NCI-H446 treated with DMSO at 0.1 percent for 48 hours (cell line): ENCODE results near the gene CD99.

Experiments used
- DNase-seq: peaks from one replicate; lab custom pipeline; 2025; lab: John Stamatoyannopoulos, UW

The CD99 gene, protein sequence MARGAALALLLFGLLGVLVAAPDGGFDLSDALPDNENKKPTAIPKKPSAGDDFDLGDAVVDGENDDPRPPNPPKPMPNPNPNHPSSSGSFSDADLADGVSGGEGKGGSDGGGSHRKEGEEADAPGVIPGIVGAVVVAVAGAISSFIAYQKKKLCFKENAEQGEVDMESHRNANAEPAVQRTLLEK

GRCh38 chrX:2690856-2691542 is at the start of gene CD99:
CD99 (plus strand) TSS chrX:2691295; CDS start chrX:2691361, 66 bp downstream.
- no peak for DNase-seq

DNA sequence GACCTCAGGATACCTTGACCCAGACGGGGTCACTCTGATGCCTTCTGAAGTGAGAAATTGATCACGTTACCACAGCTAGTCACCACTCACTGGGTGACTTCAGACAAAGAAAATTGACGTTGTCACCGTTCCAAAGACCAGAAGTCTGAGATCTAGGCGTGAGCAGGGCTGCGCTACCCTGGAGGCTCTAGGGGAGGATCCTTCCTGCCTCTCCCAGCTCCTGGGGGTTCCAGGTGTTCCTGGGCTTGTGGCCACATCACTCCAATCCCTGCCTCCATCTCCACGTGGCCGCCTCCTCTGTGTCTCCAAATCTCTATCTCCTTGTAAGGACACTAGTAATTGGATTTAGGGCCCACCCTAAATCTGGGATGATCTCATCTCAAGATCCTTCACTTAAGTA is 48.9 kb upstream of the CD99 start:
- DNase-seq = no peak

GRCh38 chrX:2642791-2643190 is 48.3 kb upstream of the CD99 start:
- no peak for DNase-seq

GRCh38 chrX:2643880-2644279 is 47.2 kb upstream of the CD99 start:
- no peak for DNase-seq

DNA sequence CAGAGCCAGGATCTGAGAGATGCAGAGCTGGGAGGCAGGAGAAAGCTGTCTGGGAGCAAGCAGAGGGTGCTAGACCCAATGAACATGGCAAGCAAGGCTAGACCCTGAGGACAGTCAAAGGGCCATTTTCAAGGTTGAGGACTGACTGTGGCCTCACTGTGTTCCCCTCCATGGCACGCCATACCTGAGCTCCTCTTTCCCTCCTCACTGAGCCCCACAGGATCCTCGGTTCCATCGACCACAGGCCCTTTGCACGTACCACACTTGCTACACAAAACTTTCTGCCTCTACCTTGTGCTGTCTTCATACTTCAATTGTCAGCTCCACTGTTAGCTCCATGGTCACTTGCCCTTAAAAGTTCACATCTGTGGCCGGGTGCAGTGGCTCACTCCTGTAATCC is 45.5 kb upstream of the CD99 start:
- no peak for DNase-seq

- DNase-seq = no peak
Measured at GRCh38 chrX:2647627-2648026, 43.5 kb upstream of the CD99 start.

DNA sequence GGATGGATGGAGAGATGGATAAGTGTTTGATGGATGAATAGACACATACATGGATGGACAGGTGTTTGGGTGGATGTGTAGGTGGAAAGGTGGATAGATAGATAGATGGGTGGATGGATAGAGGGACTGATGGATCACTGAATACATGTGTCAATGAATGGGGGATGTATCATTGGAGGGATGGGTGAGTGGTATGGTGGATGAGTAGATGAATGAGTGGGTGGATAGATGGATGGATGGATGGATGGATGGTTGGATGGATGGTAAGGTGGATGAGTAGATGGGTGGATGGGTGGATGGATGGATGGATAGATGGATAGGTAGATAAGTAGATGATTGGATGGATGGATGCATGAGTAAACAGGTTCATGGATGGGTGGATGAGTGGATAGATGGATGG is 41.1 kb upstream of the CD99 start:
- DNase-seq = no peak

DNA sequence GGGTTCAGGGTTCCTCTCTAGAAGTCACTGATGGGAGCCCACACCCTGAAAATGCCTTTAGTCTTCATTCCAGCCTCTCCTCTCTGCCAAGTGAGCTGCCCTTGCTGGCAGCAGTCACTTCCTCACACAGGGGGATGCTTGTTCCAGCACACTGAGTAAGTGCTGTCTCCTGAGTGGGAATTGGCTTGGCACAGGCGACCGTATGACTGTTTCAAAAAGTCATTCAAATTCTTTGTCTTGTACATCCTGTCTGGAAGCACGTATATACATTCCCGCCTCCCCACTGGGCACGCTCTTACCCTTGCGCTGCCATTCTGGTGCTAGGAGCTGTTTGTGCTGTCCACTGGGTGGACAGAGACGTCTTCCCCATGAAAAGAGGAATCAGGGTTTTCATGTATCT is 40.2 kb upstream of the CD99 start:
- no peak for DNase-seq

DNA sequence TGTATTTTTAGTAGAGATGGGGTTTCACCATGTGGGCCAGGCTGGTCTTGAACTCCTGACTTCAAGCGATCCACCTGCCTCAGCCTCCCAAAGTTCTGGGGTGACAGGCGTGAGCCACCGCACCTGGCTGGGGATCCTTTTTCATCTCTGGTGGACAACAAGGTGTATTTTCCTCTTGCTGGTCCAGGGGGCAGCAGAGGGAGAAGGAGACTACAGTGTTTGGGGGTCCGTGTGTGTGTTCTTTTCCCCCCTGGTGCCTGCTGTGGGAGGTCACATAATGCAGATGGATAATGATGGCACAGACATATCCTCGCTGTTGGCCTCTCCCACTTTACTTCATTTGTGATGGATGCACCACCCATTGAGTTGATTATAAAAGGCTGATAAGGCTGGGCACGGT is 39.0 kb upstream of the CD99 start:
- DNase-seq = no peak

DNA sequence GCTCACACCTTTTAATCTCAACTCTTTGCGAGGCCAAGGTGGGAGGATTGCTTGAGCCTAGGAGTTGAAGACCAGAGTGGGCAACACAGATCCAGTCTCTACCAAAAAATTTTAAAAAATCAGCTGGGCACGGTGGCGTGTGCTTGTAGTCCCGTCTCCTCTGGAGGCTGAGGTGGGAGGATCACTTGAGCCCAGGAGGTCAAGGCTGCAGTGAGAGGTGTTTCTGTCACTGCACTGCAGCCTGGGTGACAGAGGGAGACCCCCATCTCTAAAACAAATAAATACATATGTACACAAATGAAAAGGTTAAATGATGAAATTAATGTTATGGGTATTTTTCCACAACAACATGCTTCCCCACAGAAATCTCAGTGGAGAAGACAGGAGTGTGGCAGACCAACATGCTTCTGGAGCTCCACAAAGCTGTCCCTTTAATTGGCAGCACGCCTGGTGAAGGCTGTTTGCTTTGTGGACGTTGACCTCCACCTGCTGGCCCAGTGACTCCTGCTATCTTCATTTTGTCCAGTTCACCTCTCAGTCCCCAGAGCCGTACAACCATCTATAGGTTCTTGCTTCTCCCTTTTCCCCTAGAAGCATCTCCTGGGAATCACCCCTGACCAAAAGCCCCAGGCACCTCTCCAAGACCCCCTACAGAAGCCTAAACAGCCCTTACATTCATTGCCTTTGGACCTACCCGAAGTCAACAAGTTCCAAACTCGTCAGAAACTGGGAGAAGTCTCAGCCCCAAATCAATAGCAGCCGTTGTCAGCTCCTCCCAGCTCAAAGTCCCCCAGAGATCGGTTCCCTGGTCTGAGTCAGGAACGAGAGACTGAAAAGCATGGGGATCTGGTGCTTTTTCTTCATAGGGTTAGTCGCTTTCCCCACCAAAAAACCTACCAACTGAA is 36.4 kb upstream of the CD99 start:
- no peak for DNase-seq

- no peak for DNase-seq
Measured at GRCh38 chrX:2656257-2656836, 34.7 kb upstream of the CD99 start.

DNA sequence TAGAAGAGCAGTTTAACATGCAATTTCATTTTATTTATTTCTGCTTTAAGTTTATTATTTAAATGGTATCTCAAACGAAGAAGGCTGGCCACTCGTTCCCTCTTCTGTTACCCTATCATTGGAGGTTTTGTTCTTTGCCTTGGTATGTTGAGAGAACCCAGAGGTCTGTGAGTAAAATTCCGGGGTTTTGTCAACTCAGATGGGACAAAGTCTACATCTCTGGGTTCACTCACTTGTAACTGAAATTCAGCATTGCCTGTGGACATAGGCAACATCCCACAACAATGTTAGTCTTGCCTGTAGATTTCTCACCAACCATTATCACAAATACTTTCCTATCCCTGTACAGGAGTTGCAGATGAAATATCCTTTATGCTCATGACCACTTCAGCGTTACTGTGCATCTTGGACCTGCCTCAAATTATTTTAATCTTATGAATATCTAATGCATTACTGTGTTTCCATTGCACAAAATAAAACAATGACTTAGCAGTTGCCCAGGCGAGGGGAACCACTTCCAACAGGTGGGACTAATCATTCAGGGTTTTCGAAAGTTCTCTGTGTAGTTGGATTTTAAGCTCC is 33.5 kb upstream of the CD99 start:
- DNase-seq = no peak

- DNase-seq = no peak
Measured at GRCh38 chrX:2658585-2659292, 32.4 kb upstream of the CD99 start.

GRCh38 chrX:2662586-2662985 is 28.5 kb upstream of the CD99 start:
- DNase-seq = no peak

DNA sequence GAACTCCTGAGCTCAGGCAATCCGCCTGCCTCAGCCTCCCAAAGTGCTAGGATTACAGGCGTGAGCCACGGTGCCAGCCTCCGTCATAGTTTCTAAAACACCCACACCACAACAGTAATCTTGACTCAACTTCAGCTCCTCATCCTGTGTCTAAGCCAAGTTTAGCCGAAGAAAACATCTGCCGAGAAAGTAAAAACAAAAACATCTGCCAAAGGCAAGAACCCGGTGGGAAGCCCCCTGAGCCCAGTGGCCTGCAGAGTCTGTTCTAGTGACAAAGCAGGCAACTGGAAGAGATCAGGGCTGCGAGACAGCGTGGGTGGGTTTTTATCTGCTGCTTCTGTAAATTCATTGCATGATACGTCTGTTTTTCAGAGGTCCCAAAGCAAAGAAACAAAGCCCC is 26.6 kb upstream of the CD99 start:
- DNase-seq = no peak

- no peak for DNase-seq
Measured at GRCh38 chrX:2665387-2666304, 25.4 kb upstream of the CD99 start.

DNA sequence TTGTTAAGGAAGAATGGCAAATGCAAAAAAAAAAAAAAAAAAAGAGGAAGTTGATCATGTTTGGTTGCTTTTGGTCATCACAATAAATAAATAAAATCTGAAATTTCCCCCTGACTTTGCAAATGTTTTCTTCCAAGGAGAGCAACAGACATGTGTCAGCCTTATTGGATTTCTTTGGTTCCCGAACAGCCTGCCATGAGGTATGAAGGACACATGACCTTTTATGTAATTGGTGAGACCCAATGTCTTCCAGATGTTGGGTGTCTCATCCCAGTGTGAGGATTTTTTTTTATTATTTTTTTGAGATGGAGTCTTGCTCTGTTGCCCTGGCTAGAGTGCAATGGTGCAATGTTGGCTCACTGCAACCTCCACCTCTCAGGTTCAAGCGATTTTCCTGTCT is 24.6 kb upstream of the CD99 start:
- DNase-seq = no peak

DNA sequence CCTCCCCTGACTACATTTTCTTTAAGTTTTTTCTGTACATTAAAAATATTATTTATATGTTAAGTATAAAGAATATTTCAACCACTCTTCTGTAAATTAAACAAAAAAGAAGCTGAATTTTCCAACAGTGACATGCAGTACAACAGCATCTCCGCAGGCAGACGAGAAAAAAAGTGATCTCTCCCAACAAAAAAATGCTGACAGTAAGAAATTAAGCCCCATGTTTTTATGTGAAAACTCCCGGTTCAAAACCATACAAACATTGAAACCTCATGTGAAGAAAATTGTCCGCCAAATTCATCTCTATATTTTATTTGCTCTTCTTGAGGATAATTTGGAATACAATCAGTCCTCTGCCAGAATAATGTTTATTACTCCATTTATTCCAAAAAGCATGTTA is 20.1 kb upstream of the CD99 start:
- no peak for DNase-seq

- DNase-seq = no peak
Measured at GRCh38 chrX:2672084-2672483, 19.0 kb upstream of the CD99 start.

GRCh38 chrX:2673611-2674010 is 17.5 kb upstream of the CD99 start:
- no peak for DNase-seq
